PC-3 (cell line): Measurements from ENCODE around the gene SSU72. TPM values are rescaled to one million over a fixed set of nuclear protein-coding genes. Genes with fewer than 3 reads are reported as not detected.

ENCODE experiments used
- ATAC-seq: fragments of 200-7000 bp; cut with Tn5 transposase; 2 replicates; pipeline ENCODE4 v1.9.1; 2020; ENCODE audit warnings: mild to moderate bottlenecking, moderate library complexity
- BruUV-seq: library from RNA; stranded (reverse); fragments of 400-500 nt; replicated peaks from 2 replicates; lab custom pipeline; 2021; lab: Mats Ljungman, UMichigan
- CTCF ChIA-PET: fragments of 300-600 bp; sonication (Branson Sonifier 250); formaldehyde crosslinking; loops from one replicate; lab custom pipeline; 2022; ENCODE audit warnings: antibody characterized with exemption; lab: Charles Lee
- POLR2A ChIA-PET: fragments of 300-600 bp; sonication (Branson Sonifier 250); formaldehyde crosslinking; loops from one replicate; lab custom pipeline; 2022; ENCODE audit warnings: antibody characterized with exemption; ENCODE audit not compliant: unreplicated experiment; lab: Charles Lee
- DNase-seq: peaks from one replicate; pipeline ENCODE4 v3.0.0-alpha.2; 2015
- H2AFZ ChIP-seq: fragments of 300-600 bp; sonication (generic); 2 replicates; pipeline ENCODE4 v1.6.0; 2016; ENCODE audit warnings: antibody characterized with exemption, low read length
- H3F3A ChIP-seq: fragments of 300-600 bp; sonication (generic); one replicate; pipeline ENCODE4 v1.6.0; 2017; ENCODE audit warnings: antibody characterized with exemption, low read length, control low read depth, mild to moderate bottlenecking; ENCODE audit not compliant: unreplicated experiment
- H3K27ac ChIP-seq: fragments of 300-600 bp; sonication (generic); 2 replicates; pipeline ENCODE4 v1.5.1; 2016; ENCODE audit warnings: mild to moderate bottlenecking, low read length
- H3K27me3 ChIP-seq: fragments of 300-600 bp; sonication (generic); 2 replicates; pipeline ENCODE4 v1.6.1; 2016; ENCODE audit warnings: low read length, mixed read lengths
- H3K36me3 ChIP-seq: fragments of 300-600 bp; sonication (generic); 2 replicates; pipeline ENCODE4 v1.6.1; 2016; ENCODE audit warnings: low read depth, mixed run types, low read length, mixed read lengths
- H3K4me1 ChIP-seq: fragments of 300-600 bp; sonication (generic); 2 replicates; pipeline ENCODE4 v1.5.1; 2016; ENCODE audit warnings: low read length; ENCODE audit not compliant: insufficient read depth
- H3K4me2 ChIP-seq: fragments of 300-600 bp; sonication (generic); 2 replicates; pipeline ENCODE4 v1.6.0; 2016; ENCODE audit warnings: low read length
- H3K4me3 ChIP-seq: fragments of 300-600 bp; sonication (generic); 2 replicates; pipeline ENCODE4 v1.5.1; 2016; ENCODE audit warnings: mild to moderate bottlenecking, low read length, mixed read lengths
- H3K79me2 ChIP-seq: fragments of 300-600 bp; sonication (generic); 2 replicates; pipeline ENCODE4 v1.6.1; 2017; ENCODE audit warnings: low read length, mixed read lengths
- H3K9ac ChIP-seq: fragments of 300-600 bp; sonication (generic); 2 replicates; pipeline ENCODE4 v1.6.0; 2016; ENCODE audit warnings: mild to moderate bottlenecking, low read length
- H3K9me2 ChIP-seq: fragments of 300-600 bp; sonication (generic); replicated peaks from 2 replicates; pipeline ENCODE4 v1.6.1; 2016; ENCODE audit warnings: mixed run types, low read length, mixed read lengths
- H3K9me3 ChIP-seq: fragments of 300-600 bp; sonication (generic); 2 replicates; pipeline ENCODE4 v1.6.1; 2016; ENCODE audit warnings: low read length, mixed read lengths
- H4K20me1 ChIP-seq: fragments of 300-600 bp; sonication (generic); 2 replicates; pipeline ENCODE4 v1.6.1; 2016; ENCODE audit warnings: low read length, mixed read lengths
- EZH2 ChIP-seq: fragments of 300-600 bp; sonication (generic); IDR thresholded peaks from one replicate; pipeline ENCODE4 v1.6.1; 2017; ENCODE audit warnings: antibody characterized with exemption, mild to moderate bottlenecking, low read length; ENCODE audit not compliant: unreplicated experiment
- EZH2phosphoT487 ChIP-seq: fragments of 300-600 bp; sonication (generic); IDR thresholded peaks from 2 replicates; pipeline ENCODE4 v1.6.1; 2018; ENCODE audit warnings: mild to moderate bottlenecking, antibody characterized with exemption, low read length, borderline replicate concordance
- intact Hi-C: fragments of 100-400 bp; cut with micrococcal nuclease; formaldehyde crosslinking; loops from 2 replicates; pipeline ENCODE4 v1.9.0; 2023
- total RNA-seq: library from RNA; depleted of rRNA; stranded (reverse); fragments of >200 nt; gene quantifications from 2 replicates; pipeline ENCODE4 v1.2.3, GENCODE V29; 2014
- TF ChIP-seq, protein P1 (sequence below): fragments of 300-600 bp; sonication (generic); conservative IDR thresholded peaks from 2 replicates; pipeline ENCODE4 v1.5.1; 2017; ENCODE audit warnings: antibody characterized with exemption, low read depth, mild to moderate bottlenecking, low read length

SSU72 gene
- total RNA-seq, 1 experiment from 2014 or later = 283 TPM

DNA sequence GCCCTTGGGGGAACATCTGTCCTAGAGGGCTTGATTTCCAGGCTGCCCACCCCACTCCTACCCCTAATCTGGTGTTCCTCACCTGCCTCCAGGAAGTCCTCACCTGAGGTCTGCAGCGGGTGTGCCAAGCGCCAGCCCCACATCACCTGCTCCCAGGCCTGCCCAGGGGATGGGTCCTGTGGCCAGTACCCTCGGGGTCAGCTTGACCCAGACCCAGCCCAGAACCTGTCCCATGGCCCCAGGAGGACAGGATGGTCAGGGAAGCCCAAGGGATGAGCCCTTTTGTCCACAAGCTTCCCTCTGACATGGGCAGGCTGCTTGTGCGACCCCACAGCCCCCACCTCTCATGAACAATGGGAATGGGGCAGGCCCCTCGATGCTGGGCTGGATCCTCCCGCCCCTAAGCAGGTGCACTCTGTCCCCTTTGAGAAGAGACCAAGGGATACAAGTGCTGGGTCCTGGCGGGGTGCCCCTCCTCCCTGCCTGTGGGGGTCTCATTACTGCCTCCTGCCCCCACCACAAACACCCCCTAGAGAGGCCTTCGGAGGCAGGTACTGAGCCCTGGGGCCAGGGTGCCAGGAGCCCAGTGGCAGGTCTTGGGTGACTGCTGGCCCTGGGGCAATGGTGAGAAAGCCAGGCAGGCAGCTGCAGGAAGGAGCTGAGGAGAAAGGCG lies 43.9 kb upstream of the SSU72 start:
- peaks cover 25% of the 10 kb centered on the region for H3K4me1 ChIP-seq
- H3K79me2 ChIP-seq = peaks cover 35% of the 10 kb centered on the region
- H3K9me3 ChIP-seq = no peaks in the 10 kb centered on the region
- ATAC-seq (no peak), DNase-seq (no peak)
- H3K9me2 ChIP-seq = no peaks in the 10 kb centered on the region
- H4K20me1 ChIP-seq = peaks cover 16% of the 10 kb centered on the region; the same call in 1 of the 2 replicates
- no peaks in the 10 kb centered on the region for H3K27me3 ChIP-seq
- intact Hi-C loops = loop anchor here (10.0 kb wide), 1 partner anchor 554 kb away; no protein-coding TSS in a partner anchor
- BruUV-seq = no TSS peak
- no peak overlapping the region for H3K4me3 ChIP-seq
- H2AFZ ChIP-seq = no peak overlapping the region
- H3F3A ChIP-seq = peaks cover 3% of the 10 kb centered on the region
- TF ChIP-seq EZH2 = no peak
- TF ChIP-seq, protein P1, sequence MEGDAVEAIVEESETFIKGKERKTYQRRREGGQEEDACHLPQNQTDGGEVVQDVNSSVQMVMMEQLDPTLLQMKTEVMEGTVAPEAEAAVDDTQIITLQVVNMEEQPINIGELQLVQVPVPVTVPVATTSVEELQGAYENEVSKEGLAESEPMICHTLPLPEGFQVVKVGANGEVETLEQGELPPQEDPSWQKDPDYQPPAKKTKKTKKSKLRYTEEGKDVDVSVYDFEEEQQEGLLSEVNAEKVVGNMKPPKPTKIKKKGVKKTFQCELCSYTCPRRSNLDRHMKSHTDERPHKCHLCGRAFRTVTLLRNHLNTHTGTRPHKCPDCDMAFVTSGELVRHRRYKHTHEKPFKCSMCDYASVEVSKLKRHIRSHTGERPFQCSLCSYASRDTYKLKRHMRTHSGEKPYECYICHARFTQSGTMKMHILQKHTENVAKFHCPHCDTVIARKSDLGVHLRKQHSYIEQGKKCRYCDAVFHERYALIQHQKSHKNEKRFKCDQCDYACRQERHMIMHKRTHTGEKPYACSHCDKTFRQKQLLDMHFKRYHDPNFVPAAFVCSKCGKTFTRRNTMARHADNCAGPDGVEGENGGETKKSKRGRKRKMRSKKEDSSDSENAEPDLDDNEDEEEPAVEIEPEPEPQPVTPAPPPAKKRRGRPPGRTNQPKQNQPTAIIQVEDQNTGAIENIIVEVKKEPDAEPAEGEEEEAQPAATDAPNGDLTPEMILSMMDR = no peak
- no peak for TF ChIP-seq EZH2phosphoT487
- POLR2A ChIA-PET = no interaction called here
- H3K9ac ChIP-seq = no peak overlapping the region
- CTCF ChIA-PET = no interaction called here
- H3K27ac ChIP-seq = no peak overlapping the region
- H3K36me3 ChIP-seq = no peaks in the 10 kb centered on the region; the same call in 1 of the 2 replicates
- H3K4me2 ChIP-seq = no peak overlapping the region

DNA sequence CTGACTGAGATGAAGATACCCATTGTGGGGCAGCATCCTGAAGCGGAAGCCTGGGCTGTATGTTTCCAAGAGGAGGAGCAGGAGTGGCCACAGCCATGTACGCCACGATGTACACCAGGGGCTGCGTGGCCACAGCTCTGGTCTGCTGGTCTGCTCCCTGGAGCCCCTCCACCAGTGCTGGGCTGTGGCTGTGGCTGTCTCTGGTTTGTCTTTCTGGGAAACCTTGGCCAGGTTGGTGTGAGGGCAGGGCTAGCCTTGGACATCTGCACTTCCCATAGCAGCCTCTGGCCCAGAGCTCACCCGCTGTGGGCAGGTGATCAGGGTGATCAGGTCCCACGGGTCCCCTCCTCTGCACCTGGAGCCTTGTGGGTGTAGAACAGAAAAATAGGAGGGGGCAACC lies 43.3 kb upstream of the SSU72 start:
- H2AFZ ChIP-seq = no peak overlapping the region
- H3K36me3 ChIP-seq = no peaks in the 10 kb centered on the region; the same call in 1 of the 2 replicates
- H3K4me3 ChIP-seq = no peak overlapping the region
- POLR2A ChIA-PET = no interaction called here
- intact Hi-C loops = loop anchor here (10.0 kb wide), 1 partner anchor 553 kb away; no protein-coding TSS in a partner anchor
- ATAC-seq (no peak), DNase-seq (no peak)
- peaks cover 16% of the 10 kb centered on the region; the same call in 1 of the 2 replicates for H4K20me1 ChIP-seq
- H3K9me3 ChIP-seq = no peaks in the 10 kb centered on the region
- no peaks in the 10 kb centered on the region for H3K27me3 ChIP-seq
- peak overlapping the region; percentile 84; the same call in 1 of the 2 replicates for H3K4me2 ChIP-seq
- no peaks in the 10 kb centered on the region for H3K9me2 ChIP-seq
- peaks cover 4% of the 10 kb centered on the region for H3F3A ChIP-seq
- H3K27ac ChIP-seq = no peak overlapping the region
- H3K9ac ChIP-seq = no peak overlapping the region
- H3K79me2 ChIP-seq = peaks cover 39% of the 10 kb centered on the region
- peaks cover 28% of the 10 kb centered on the region for H3K4me1 ChIP-seq
- BruUV-seq = no TSS peak
- CTCF ChIA-PET = no interaction called here
- TF ChIP-seq, protein P1 = no peak

DNA sequence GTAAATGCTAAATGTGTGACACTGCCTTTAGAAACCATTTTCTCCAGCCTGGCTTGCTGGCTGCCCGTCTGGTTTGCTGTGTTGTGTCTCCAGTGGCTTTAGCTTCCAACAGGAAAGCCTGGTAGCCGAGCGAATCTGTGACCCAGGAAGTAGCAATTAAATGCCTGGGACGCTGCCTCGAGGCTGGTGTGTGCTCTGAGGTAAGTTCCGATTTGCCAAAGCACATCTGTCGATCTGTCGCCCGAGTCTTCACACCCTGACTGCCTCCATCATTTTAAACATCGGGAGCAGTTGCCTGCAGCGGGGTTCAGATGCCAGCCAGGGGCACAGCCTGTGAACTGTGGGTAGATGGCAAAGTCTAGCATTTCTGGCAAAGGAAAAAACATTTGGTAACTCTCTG lies 42.9 kb upstream of the SSU72 start:
- H3K9me2 ChIP-seq = no peaks in the 10 kb centered on the region
- CTCF ChIA-PET = no interaction called here

More for the DNA sequence above, 42.9 kb upstream of the SSU72 start:
- TF ChIP-seq EZH2phosphoT487 (no peak), EZH2 (no peak)
- TF ChIP-seq, protein P1 = no peak
- Histone ChIP-seq H3K36me3 (no peaks in the 10 kb centered on the region; the same call in 1 of the 2 replicates), H4K20me1 (peaks cover 16% of the 10 kb centered on the region; the same call in 1 of the 2 replicates), H3K27ac (no peak overlapping the region), H3K27me3 (no peaks in the 10 kb centered on the region), H3K4me3 (peak overlapping the region; percentile 94), H3F3A (peaks cover 4% of the 10 kb centered on the region), H2AFZ (no peak overlapping the region), H3K4me2 (peak overlapping the region; percentile 84), H3K9me3 (no peaks in the 10 kb centered on the region), H3K4me1 (peaks cover 28% of the 10 kb centered on the region), H3K9ac (no peak overlapping the region), H3K79me2 (peaks cover 39% of the 10 kb centered on the region)
- DNase-seq = no peak
- intact Hi-C loops = loop anchor here (10.0 kb wide), 1 partner anchor 553 kb away; no protein-coding TSS in a partner anchor
- BruUV-seq = TSS peak; percentile 41
- POLR2A ChIA-PET = no interaction called here
- ATAC-seq = no peak
